Calu3 (cell line): ENCODE results near the gene PDK2. TPM values are rescaled to one million over a fixed set of nuclear protein-coding genes. Genes with fewer than 3 reads are reported as not detected.
A peak's percentile ranks its signal among the peaks of the same experiment; 100 is the strongest.

Source experiments
- BruUV-seq: library from RNA; stranded (reverse); fragments of 400-500 nt; replicated peaks from 2 replicates; lab custom pipeline; 2021; lab: Mats Ljungman, UMichigan
- CTCF ChIA-PET: fragments of 300-600 bp; sonication (Branson Sonifier 250); formaldehyde crosslinking; loops from one replicate; lab custom pipeline; 2022; ENCODE audit warnings: antibody characterized with exemption; lab: Charles Lee
- DNase-seq: peaks from one replicate; pipeline ENCODE4 v3.0.0; 2022
- H3K27ac Mint-ChIP-seq: one replicate; pipeline ENCODE4 v1.8.0; 2022; ENCODE audit warnings: mixed read lengths; ENCODE audit not compliant: unreplicated experiment
- H3K27me3 Mint-ChIP-seq: one replicate; pipeline ENCODE4 v1.8.0; 2022; ENCODE audit warnings: mixed read lengths; ENCODE audit not compliant: unreplicated experiment
- H3K36me3 Mint-ChIP-seq: one replicate; pipeline ENCODE4 v1.8.0; 2022; ENCODE audit warnings: mild to moderate bottlenecking, moderate library complexity, mixed read lengths; ENCODE audit not compliant: insufficient read depth, unreplicated experiment
- H3K4me1 Mint-ChIP-seq: one replicate; pipeline ENCODE4 v1.8.0; 2022; ENCODE audit warnings: mild to moderate bottlenecking, low read depth, mixed read lengths; ENCODE audit not compliant: unreplicated experiment
- H3K4me3 Mint-ChIP-seq: one replicate; pipeline ENCODE4 v1.8.0; 2022; ENCODE audit warnings: mild to moderate bottlenecking, low read depth, moderate library complexity, mixed read lengths; ENCODE audit not compliant: unreplicated experiment
- H3K9me3 Mint-ChIP-seq: one replicate; pipeline ENCODE4 v1.8.0; 2022; ENCODE audit warnings: low read depth, mixed read lengths; ENCODE audit not compliant: unreplicated experiment
- intact Hi-C: fragments of 100-400 bp; cut with micrococcal nuclease; formaldehyde crosslinking; loops from one replicate; pipeline ENCODE4 v1.10.0; 2022; ENCODE audit not compliant: unreplicated experiment
- total RNA-seq: library from RNA; stranded (reverse); gene quantifications from 2 replicates; pipeline ENCODE4 v1.2.3, GENCODE V29; 2022
- TF ChIP-seq, protein P1 (sequence below): fragments of 200-600 bp; IDR thresholded peaks from one replicate; pipeline ENCODE4 v1.8.0; 2022; ENCODE audit warnings: antibody characterized with exemption; ENCODE audit not compliant: unreplicated experiment

The PDK2 gene
- total RNA-seq, 1 experiment from 2014 or later = 29.5 TPM

DNA sequence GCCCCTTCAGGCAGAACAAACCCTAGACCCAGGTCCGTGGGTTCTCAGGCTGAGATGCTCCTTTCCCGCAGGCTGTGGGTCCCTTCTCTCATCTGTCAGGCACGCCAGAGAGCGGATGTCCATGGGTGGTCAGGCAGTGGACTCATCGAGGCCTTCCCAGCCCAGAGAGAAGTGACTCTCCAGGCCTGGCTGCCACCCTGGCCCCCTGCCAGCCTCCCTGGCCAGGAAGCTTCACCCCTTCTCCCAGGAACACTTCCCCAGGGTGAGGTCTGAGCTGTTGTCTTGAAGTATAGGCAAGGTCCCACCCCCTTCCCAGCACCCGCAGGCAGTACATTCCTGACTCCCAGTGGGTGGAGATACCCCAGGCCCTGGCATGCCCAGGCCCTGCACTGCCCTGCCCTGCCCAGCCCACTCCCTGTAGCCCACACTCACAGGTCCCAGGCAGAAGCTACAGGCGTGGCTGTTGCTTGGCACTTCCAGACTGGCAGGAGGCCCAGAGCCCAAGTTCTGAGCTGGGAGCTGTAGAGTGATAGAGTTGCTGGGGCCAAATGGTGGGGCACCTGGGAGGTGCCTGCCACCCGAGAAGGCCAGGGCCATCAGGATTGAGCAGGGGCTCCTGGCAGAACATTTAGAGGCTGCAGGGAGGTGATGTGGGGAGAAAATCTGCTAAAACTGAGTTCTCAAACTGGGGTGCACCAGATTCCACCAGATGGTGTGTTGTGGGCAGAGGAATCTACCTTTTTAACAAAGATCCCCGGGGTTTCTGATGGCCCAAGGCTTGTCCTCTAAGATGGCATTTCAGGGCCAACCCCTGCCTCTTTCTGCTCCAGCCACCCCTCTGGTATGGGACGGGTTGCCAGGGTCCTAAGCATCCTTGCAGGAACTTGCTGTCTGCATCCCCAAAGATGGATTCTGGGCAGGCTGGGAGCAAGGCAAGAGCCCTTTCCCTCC lies 32.6 kb upstream of the PDK2 start:
- no TSS peak for BruUV-seq
- Mint-ChIP-seq H3K4me3 (peak overlapping the region; percentile 82), H3K36me3 (peaks cover 98% of the 10 kb centered on the region), H3K4me1 (peaks cover 90% of the 10 kb centered on the region), H3K27ac (peak overlapping the region; percentile 96), H3K9me3 (no peaks in the 10 kb centered on the region), H3K27me3 (no peaks in the 10 kb centered on the region)
- intact Hi-C loops = loop anchor here (1.0 kb wide), 1 partner anchor 35 kb away; no protein-coding TSS in a partner anchor
- peak; percentile 97 for DNase-seq
- TF ChIP-seq, protein P1, sequence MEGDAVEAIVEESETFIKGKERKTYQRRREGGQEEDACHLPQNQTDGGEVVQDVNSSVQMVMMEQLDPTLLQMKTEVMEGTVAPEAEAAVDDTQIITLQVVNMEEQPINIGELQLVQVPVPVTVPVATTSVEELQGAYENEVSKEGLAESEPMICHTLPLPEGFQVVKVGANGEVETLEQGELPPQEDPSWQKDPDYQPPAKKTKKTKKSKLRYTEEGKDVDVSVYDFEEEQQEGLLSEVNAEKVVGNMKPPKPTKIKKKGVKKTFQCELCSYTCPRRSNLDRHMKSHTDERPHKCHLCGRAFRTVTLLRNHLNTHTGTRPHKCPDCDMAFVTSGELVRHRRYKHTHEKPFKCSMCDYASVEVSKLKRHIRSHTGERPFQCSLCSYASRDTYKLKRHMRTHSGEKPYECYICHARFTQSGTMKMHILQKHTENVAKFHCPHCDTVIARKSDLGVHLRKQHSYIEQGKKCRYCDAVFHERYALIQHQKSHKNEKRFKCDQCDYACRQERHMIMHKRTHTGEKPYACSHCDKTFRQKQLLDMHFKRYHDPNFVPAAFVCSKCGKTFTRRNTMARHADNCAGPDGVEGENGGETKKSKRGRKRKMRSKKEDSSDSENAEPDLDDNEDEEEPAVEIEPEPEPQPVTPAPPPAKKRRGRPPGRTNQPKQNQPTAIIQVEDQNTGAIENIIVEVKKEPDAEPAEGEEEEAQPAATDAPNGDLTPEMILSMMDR = no peak
- CTCF ChIA-PET = interaction anchor here (0.6 to 4.7 kb wide), 10 partner anchors 9 to 227 kb away, joined by 3 to 65 read pairs (median 4); no protein-coding TSS in a partner anchor

DNA sequence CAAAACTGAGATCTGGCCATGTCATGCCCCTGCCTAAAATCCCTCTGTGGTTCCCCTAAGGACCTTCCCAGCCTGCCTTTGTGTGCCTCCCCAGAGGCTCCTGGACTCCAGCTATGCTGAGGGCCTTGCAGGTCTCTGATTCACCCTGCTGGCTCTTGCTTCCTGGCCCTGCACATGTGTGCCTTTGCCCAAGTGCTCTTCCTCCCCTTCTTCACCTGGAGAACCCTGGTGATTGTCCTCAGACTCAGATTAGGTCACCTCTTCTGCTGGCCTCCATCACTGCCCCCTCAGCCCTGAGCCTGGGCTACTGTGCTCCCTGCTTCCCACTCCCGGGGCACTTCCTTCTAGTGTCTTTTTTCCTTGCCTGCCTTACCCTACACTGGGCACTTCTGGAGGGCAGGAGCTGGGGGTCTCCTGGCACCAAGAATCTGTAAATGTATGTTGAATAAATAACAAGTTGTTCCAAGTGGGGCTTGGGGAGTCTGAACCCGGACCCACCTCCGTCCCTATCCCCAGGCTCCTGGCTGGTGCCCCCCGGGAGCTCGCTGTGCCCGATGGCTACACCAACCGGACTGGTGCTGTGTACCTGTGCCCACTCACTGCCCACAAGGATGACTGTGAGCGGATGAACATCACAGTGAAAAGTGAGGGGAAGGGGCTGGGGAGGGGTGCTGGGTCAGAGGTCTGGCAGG lies 31.4 kb upstream of the PDK2 start:
- H3K36me3 Mint-ChIP-seq = peaks cover 98% of the 10 kb centered on the region
- TF ChIP-seq, protein P1 = no peak
- no peaks in the 10 kb centered on the region for H3K9me3 Mint-ChIP-seq
- peaks cover 87% of the 10 kb centered on the region for H3K4me1 Mint-ChIP-seq
- peak overlapping the region; percentile 87 for H3K27ac Mint-ChIP-seq
- peak overlapping the region; percentile 64 for H3K4me3 Mint-ChIP-seq
- no peaks in the 10 kb centered on the region for H3K27me3 Mint-ChIP-seq
- intact Hi-C loops = no loop called here
- CTCF ChIA-PET = interaction anchor here (1.1 to 4.7 kb wide), 5 partner anchors 8 to 65 kb away, joined by 3 to 65 read pairs (median 9); partner anchors contain the start of gene ITGA3
- DNase-seq = no peak
- BruUV-seq = no TSS peak

- Mint-ChIP-seq H3K4me3 (peak overlapping the region; percentile 64), H3K4me1 (peaks cover 80% of the 10 kb centered on the region), H3K27me3 (no peaks in the 10 kb centered on the region), H3K36me3 (peaks cover 98% of the 10 kb centered on the region), H3K27ac (peak overlapping the region; percentile 87), H3K9me3 (no peaks in the 10 kb centered on the region)
- DNase-seq = peak; percentile 91
- TF ChIP-seq, protein P1 = peak; percentile 16
- CTCF ChIA-PET = interaction anchor here (0.6 to 4.7 kb wide), 8 partner anchors 8 to 68 kb away, joined by 3 to 65 read pairs (median 4); partner anchors contain the start of gene ITGA3
- no TSS peak for BruUV-seq
- intact Hi-C loops = no loop called here
Observed at GRCh38 chr17:50064253-50065001, 30.7 kb upstream of the PDK2 start.

- CTCF ChIA-PET = interaction anchor here (0.6 to 4.7 kb wide), 7 partner anchors 9 to 69 kb away, joined by 3 to 65 read pairs (median 5); partner anchors contain the start of gene ITGA3
- DNase-seq = no peak
- H3K27me3 Mint-ChIP-seq = no peaks in the 10 kb centered on the region
- H3K36me3 Mint-ChIP-seq = peaks cover 98% of the 10 kb centered on the region
- peaks cover 74% of the 10 kb centered on the region for H3K4me1 Mint-ChIP-seq
- peak overlapping the region; percentile 64 for H3K4me3 Mint-ChIP-seq
- TF ChIP-seq, protein P1 = no peak
- H3K9me3 Mint-ChIP-seq = no peaks in the 10 kb centered on the region
- intact Hi-C loops = no loop called here
- BruUV-seq = no TSS peak
- H3K27ac Mint-ChIP-seq = peak overlapping the region; percentile 87
Observed at GRCh38 chr17:50065056-50065455, 30.1 kb upstream of the PDK2 start.
